Medulla oblongata (tissue), 1 donor: Measurements from ENCODE around the gene MSRB3.
A peak's percentile ranks its signal among the peaks of the same experiment; 100 is the strongest.

Experiments used
- DNase-seq: peaks from one replicate; pipeline ENCODE4 v3.0.0-alpha.2; 2015; ENCODE audit errors: extremely low spot score

Gene MSRB3

GRCh38 chr12:65497660-65498059, 219.2 kb downstream of the MSRB3 start:
- DNase-seq: no peak

- no peak for DNase-seq
Measured at GRCh38 chr12:65499167-65499566, 220.7 kb downstream of the MSRB3 start.

- no peak for DNase-seq
Measured at GRCh38 chr12:65500091-65500900, 221.8 kb downstream of the MSRB3 start.

GRCh38 chr12:65501093-65501621, 222.7 kb downstream of the MSRB3 start:
- peak; percentile 55 for DNase-seq

GRCh38 chr12:65501935-65502334, 223.5 kb downstream of the MSRB3 start:
- DNase-seq: no peak

- no peak for DNase-seq
Measured at GRCh38 chr12:65504417-65504816, 225.9 kb downstream of the MSRB3 start.

GRCh38 chr12:65505386-65506121, 227.1 kb downstream of the MSRB3 start:
- DNase-seq: no peak

- DNase-seq: no peak
Measured at GRCh38 chr12:65508276-65509035, 230.0 kb downstream of the MSRB3 start.

- no peak for DNase-seq
Measured at GRCh38 chr12:65510007-65510406, 231.5 kb downstream of the MSRB3 start.

GRCh38 chr12:65510584-65511050, 232.1 kb downstream of the MSRB3 start:
- peak; percentile 48 for DNase-seq

GRCh38 chr12:65511134-65511834, 232.8 kb downstream of the MSRB3 start:
- DNase-seq: peak; percentile 68

GRCh38 chr12:65511912-65512311, 233.4 kb downstream of the MSRB3 start:
- DNase-seq: no peak
